ENCODE data around the gene SEC61A2.
A peak's percentile ranks its signal among the peaks of the same experiment; 100 is the strongest.
"Not testable (repeated sequence)": the region's sequence is repeated elsewhere in the genome, so short reads cannot be mapped to it uniquely, and the experiment has no call there.

Gene SEC61A2

GRCh38 chr10:12162927-12163326, 33.5 kb downstream of the SEC61A2 start:
- DNase-seq = no peak

GRCh38 chr10:12164085-12164484, 34.6 kb downstream of the SEC61A2 start:
- DNase-seq = no peak

- DNase-seq = no peak
Measured at GRCh38 chr10:12165036-12165435, 35.6 kb downstream of the SEC61A2 start.

DNA sequence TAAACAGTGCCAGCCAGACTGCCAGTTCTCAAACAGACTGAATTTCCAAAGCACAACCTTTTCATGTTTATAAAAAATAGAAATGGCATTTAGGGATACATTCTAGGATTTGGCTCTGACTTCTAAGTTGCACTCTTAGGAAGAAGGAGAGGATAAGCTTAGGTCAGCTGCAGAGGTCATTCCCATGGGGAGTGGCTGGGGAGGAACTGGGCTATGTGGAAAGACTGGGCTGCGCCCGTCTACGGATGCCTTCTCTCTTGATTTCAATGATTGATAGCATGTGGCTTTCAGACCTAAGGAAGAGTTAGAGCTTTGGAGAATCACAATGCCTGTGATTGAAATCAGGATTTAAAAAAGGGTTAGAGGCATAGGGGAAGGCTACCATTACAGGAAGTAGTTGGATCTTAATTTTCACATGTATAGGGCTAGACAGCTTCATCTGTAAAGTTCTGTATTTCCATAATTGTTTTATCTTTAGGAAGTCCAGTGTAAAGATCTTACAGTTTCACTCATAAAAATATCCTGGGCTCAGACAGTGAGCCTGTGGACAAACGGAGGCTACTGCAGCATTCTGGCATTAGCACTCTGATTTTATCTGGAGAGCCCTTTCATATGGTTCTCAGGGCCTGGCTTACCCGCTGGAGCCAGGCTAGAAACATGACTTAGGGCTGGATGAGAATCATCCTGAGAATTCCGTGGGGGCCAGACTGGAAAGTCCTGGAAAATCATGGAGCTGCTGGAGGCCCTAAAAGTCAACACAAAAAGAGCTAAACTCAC, 36.7 kb downstream of the SEC61A2 start:
- DNase-seq = no peak

- DNase-seq = not testable (repeated sequence)
Measured at GRCh38 chr10:12171512-12171911, 42.0 kb downstream of the SEC61A2 start.

DNA sequence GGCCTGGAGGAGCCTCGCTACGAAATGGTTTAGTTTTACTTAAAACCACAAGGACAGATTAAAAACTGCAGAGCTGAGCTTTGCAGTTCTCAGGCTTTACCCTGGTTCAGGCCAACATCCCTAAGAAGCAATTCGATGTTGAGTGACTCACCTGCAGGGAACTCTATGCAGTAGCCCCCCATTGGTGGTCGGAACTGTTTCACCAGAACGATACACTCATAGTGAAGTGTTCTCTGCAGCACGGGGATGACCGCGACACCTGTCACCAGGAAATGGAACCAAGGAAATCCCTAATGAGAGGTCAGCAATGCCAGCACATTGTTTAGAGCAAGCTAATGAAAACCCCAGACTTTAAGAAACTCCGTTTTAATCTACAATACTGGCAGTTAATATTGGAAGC, 48.2 kb downstream of the SEC61A2 start:
- DNase-seq = no peak

DNA sequence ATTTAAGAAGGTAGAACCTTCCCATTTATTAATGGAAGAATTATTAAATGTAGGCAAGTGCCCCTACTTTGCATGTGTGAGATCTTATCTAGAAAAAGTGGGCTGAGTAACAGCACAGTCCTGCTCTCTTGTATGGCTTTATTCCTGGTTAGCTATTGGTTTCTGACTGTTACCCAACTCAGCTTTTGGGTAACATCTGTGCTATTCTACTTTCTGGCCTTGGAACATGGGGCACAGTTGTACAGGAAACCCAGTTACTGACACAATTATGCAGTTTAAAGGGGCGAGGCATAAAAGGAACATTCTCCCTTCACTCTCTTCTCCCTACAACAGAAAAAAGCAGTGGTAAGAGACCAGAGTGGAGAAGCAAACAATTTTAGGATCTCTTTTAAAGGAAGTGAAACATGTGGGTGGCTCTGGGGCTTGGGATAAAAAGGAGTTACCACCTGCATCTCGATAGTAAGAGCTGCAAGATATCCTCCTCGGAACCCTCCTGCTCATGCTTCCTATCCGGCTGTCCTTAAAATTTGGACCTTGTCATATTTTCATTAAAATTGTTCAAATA, 50.2 kb downstream of the SEC61A2 start:
- peak; percentile 79 for DNase-seq

GRCh38 chr10:12180221-12180974, 50.9 kb downstream of the SEC61A2 start:
- no peak for DNase-seq

DNA sequence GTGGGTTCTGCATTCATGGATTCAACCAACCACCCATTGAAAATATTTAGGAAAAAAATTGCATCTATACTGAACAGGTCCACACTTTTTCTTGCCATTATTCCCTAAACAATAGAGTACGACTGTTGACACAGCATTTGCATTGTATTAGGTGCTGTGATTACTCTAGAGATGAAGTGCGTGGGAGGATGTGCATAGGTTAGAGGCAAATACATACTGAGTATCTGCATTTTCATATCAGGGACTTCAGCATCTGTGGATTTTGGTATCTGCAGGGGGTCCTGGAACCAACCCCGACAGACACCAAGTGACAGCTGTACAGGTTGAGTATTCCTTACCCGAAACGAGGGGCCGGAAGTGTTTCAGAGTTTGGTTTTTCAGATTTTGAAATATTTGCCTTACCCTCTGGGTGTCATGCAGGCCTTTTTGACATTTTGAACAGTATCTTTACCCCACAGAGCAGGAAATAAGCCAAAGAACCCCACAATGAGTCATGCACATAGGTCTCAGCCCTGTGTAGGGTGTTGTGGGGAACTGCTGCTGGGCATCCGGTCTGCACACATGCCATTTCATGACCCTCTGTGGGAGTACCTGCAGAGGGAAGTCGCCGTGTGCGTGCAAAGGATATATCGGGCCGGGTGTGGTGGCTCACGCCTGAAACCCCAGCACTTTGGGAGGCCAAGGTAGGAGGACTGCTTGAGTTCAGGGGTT, 51.7 kb downstream of the SEC61A2 start:
- peak; percentile 96 for DNase-seq

DNA sequence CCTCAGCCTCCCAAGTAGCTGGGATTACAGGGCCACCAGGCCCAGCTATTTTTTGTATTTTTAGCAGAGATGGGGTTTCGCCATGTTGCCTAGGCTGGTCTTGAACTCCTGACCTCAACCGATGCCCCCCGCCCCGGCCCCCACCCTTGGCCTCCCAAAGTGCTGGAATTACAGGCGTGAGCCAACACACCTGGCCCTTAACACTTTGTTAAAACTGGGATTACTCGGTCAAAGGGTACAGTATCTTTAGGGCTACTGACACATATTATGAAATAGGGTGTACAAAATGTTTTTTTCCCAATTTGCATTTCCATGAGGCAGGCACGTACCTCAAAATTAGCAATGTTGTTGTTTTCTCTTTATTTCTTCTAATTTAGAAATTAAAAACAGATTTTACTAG, 54.7 kb downstream of the SEC61A2 start:
- DNase-seq = no peak

GRCh38 chr10:12186323-12186722, 56.8 kb downstream of the SEC61A2 start:
- DNase-seq = peak; percentile 43

DNA sequence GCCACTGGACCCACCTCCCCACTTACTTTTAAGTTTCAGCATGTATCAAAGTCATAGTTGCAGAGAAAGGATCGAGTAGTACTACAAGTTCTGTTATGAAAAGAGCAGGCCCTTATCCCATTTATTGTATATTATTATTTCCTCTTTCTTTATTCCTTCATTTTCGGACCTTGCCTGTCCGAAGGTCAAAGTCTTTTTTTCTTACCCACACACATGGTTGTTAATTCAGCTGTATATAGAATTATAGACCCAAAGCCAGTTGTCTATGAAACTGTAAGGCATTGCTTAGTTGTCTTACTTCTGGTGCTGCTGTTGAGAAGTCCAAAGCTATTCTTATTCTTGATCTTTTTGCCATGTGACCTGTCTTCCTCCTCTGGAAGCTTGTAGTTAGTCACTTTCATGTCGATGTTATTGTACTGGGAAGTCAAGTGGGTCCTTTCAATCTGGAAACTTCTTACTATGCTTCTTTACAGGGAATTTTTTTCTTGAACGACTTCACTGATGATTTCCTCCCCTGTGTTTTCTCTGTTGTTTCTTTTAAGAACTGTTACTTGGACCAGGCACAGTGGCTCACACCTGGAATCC, 57.9 kb downstream of the SEC61A2 start:
- no peak for DNase-seq

DNA sequence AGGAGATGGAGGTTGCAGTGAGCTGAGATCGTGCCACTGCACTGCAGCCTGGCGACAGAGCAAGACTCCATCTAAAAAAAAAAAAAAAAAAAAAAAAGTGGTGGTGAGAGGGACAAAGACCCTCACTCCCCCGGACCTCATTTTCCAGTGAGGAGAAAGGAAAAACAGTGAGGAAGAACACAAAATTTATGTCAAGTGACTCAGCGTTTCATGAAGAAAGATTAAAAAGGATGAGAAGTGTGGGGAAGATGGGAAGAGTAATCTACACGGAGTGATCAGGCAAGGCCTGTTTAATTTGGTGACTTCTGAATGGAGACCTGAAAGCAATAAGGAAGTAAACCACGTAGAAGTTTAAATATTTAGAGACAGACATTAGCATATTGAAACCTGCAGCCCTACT, 59.2 kb downstream of the SEC61A2 start:
- DNase-seq = no peak

GRCh38 chr10:12189426-12189825, 59.9 kb downstream of the SEC61A2 start:
- DNase-seq = no peak

DNA sequence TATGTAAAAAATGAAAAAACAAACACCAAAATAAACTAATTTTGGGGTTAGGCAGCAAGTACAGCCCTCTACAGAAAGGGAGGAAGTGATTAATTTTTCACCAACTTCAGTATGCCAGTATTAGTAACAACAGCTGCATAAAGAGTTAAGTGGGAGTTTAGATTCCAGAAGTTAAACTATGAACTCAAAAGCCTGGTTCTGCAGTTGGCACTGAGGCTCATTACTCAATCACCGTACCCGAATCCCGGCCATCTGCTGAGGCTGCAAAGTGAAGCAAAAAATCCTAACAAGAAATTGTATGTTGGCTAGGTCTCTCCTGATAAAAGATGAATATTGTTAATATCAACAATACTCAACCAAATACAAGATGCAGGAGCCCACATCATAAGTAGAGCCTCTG, 62.2 kb downstream of the SEC61A2 start:
- no peak for DNase-seq

DNA sequence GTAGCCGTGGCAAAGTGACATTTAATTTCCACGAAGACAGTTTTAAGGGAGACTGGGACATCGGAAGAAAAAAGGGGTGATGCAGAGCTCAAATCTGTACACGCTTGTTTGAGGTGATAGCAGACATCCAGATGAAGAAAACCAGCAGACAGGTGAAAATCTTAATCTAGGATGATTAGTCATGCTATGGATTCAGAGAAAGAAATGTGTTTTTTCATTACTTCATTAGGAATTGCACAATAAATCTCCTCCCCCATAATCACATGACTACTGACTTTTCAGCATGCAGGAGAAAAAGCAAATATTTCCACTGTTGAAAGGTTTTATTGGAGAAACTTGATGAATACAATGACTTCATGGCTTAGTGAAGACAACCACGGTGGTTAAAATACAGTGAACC, 63.7 kb downstream of the SEC61A2 start:
- peak; percentile 34 for DNase-seq

- DNase-seq = no peak
Measured at GRCh38 chr10:12194752-12195271, 65.3 kb downstream of the SEC61A2 start.

DNA sequence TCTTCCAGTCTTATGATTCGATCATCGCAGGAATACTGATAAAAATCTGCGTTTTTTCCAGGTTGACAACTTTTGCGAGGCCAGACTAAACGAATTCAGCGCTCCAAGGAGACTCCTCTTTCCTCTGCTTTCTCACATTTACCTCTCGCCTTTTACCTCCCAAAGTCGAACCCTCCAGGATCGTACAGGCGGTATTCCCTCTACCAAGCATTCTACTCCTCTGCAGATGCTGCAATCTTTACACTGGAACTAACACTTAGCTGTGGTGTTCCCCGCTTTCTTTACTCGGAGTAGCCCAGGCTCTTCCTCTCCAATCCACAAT, 65.8 kb downstream of the SEC61A2 start:
- no peak for DNase-seq

- DNase-seq = peak; percentile 79
Measured at GRCh38 chr10:12195603-12196506, 66.4 kb downstream of the SEC61A2 start, which contains the start of the genes CDC123 and NUDT5. CDC123 (plus strand) TSS chr10:12196188; CDS start chr10:12196246, 58 bp downstream. NUDT5 (minus strand) TSS chr10:12195891; CDS start chr10:12186291, 9,600 bp downstream.

GRCh38 chr10:12196531-12197211, 67.2 kb downstream of the SEC61A2 start:
- no peak for DNase-seq

- no peak for DNase-seq
Measured at GRCh38 chr10:12198156-12198555, 68.7 kb downstream of the SEC61A2 start.
